Keratinocyte (primary cell): ENCODE measurements around the gene ABCG1. TPM values are rescaled to one million over a fixed set of nuclear protein-coding genes. Genes with fewer than 3 reads are reported as not detected.

Source experiments
- DNase-seq: peaks from one replicate; pipeline ENCODE4 v3.0.0-alpha.2; 2011; ENCODE audit warnings: low read depth, missing footprints, low spot score
- FAIRE-seq: peaks from 2 replicates; lab custom pipeline; 2011; peaks lifted over from hg19 to GRCh38; lab: Jason Lieb, UNC
- H2AFZ ChIP-seq: 2 replicates; pipeline ENCODE4 v1.6.0; 2012; ENCODE audit warnings: low read length, control low read depth, inconsistent platforms; ENCODE audit not compliant: control insufficient read depth
- H3K27ac ChIP-seq: 2 replicates; pipeline ENCODE4 v1.5.1; 2011; ENCODE audit warnings: low read length; ENCODE audit not compliant: control insufficient read depth, insufficient read depth
- H3K27me3 ChIP-seq: 3 replicates; pipeline ENCODE4 v1.6.0; 2011; ENCODE audit warnings: low read length; ENCODE audit not compliant: control insufficient read depth, insufficient read depth; ENCODE audit errors: extremely low read depth
- H3K36me3 ChIP-seq, 2 experiments: 2 replicates in 1 of 2; 3 replicates in 1 of 2; pipeline ENCODE4 v1.5.1; 2011; ENCODE audit warnings: low read length in 2 of 2, mild to moderate bottlenecking in 1 of 2; ENCODE audit not compliant: control insufficient read depth in 2 of 2, insufficient read depth in 2 of 2; ENCODE audit errors: extremely low read depth in 1 of 2
- H3K4me1 ChIP-seq: 3 replicates; pipeline ENCODE4 v1.5.1; 2011; ENCODE audit warnings: low read length; ENCODE audit not compliant: control insufficient read depth, insufficient read depth; ENCODE audit errors: extremely low read depth
- H3K4me2 ChIP-seq: 3 replicates; pipeline ENCODE4 v1.6.0; 2011; ENCODE audit warnings: low read depth, low read length; ENCODE audit not compliant: control insufficient read depth, insufficient read depth; ENCODE audit errors: extremely low read depth
- H3K4me3 ChIP-seq, 3 experiments: fragments of 200-600 bp in 1 of 3; sonication (generic) in 1 of 3; 2 replicates in 2 of 3; 3 replicates in 1 of 3; pipeline ENCODE4 v1.5.1; 2011 to 2016; ENCODE audit warnings: low read length in 3 of 3, mild to moderate bottlenecking in 3 of 3, control low read depth in 2 of 3, inconsistent platforms in 1 of 3, low read depth in 1 of 3, mixed read lengths in 1 of 3, mixed run types in 1 of 3, moderate library complexity in 1 of 3; ENCODE audit not compliant: control insufficient read depth in 2 of 3, insufficient read depth in 2 of 3; ENCODE audit errors: extremely low read depth in 1 of 3
- H3K79me2 ChIP-seq: 2 replicates; pipeline ENCODE4 v1.6.0; 2012; ENCODE audit warnings: low read length; ENCODE audit not compliant: control insufficient read depth, insufficient read depth
- H3K9ac ChIP-seq: 3 replicates; pipeline ENCODE4 v1.6.0; 2011; ENCODE audit warnings: low read length; ENCODE audit not compliant: control insufficient read depth, insufficient read depth; ENCODE audit errors: extremely low read depth
- H3K9me1 ChIP-seq: 3 replicates; pipeline ENCODE4 v1.6.0; 2011; ENCODE audit warnings: low read length; ENCODE audit not compliant: control insufficient read depth, insufficient read depth; ENCODE audit errors: extremely low read depth
- H3K9me3 ChIP-seq: 2 replicates; pipeline ENCODE4 v1.5.1; 2012; ENCODE audit warnings: low read depth, low read length; ENCODE audit not compliant: control insufficient read depth
- H4K20me1 ChIP-seq: 3 replicates; pipeline ENCODE4 v1.6.0; 2011; ENCODE audit warnings: low read length; ENCODE audit not compliant: control insufficient read depth, insufficient read depth; ENCODE audit errors: extremely low read depth
- EZH2 ChIP-seq: IDR thresholded peaks from one replicate; pipeline ENCODE4 v1.6.1; 2012; ENCODE audit warnings: inconsistent platforms, mild to moderate bottlenecking, low read length, moderate library complexity
- dilution Hi-C: fragments of 300-500 bp; cut with MboI; formaldehyde crosslinking; loops from one replicate; pipeline ENCODE4 v1.7.0; 2020; ENCODE audit warnings: low sequenced_read_pairs; ENCODE audit not compliant: extremely low pct_ligation_motif_present
- polyA plus RNA-seq, 5 experiments: library from polyadenylated mRNA; depleted of rRNA in 3 of 5; stranded (reverse) in 3 of 5; stranded (forward) in 1 of 5; unstranded in 1 of 5; fragments of >200 nt; gene quantifications; 1 replicate in 1 of 5; 2 replicates in 3 of 5; 3 replicates in 1 of 5; pipeline versions ENCODE4 v1.2.1 to v1.2.3, GENCODE V29; 2011 to 2012; ENCODE audit warnings: missing spikeins in 2 of 5, low read depth in 1 of 5, low replicate concordance in 1 of 5
- TF ChIP-seq, protein P1 (sequence below), 3 experiments: IDR thresholded peaks in 1 of 3; conservative IDR thresholded peaks in 1 of 3; optimal IDR thresholded peaks in 1 of 3; 2 replicates in 2 of 3; 3 replicates in 1 of 3; pipeline versions ENCODE3 to v1.5.1; 2011; ENCODE audit warnings: low read length in 3 of 3, mild to moderate bottlenecking in 3 of 3, moderate library complexity in 2 of 3, control low read depth in 1 of 3, inconsistent platforms in 1 of 3; ENCODE audit not compliant: insufficient read depth in 2 of 3; ENCODE audit errors: extremely low read depth in 1 of 3

Gene ABCG1
- polyA plus RNA-seq, 1 donor (not counting 4 experiments of a cell fraction or from before 2014, with no cell fraction given), result 3.3 TPM

DNA sequence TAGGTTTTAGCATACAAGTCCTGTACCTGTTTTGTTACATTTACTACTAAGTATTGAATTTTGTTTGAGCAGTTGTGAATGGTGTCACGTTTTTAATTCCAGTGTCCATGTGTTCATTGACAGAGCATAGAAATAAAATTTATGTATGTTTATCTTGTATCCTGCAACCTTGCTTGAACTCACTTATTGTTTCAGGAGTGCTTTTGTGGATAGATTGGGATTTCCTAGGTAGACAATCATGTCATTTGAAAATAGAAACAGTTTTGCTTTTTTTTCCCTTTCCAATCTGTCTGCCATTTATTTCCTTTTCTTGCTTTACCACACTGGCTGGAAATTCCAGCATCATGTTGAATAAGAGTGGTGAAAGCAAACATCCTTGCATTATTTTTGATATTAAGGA is 15.0 kb upstream of the ABCG1 start:
- Histone ChIP-seq H3K4me3 (no peak overlapping the region), H3K27me3 (peaks cover 3% of the 10 kb centered on the region), H3K9ac (no peak overlapping the region), H2AFZ (no peak overlapping the region), H3K9me3 (no peaks in the 10 kb centered on the region), H3K4me2 (no peak overlapping the region), H3K9me1 (no peaks in the 10 kb centered on the region), H3K79me2 (no peaks in the 10 kb centered on the region), H3K36me3 (no peaks in the 10 kb centered on the region), H3K27ac (no peak overlapping the region), H4K20me1 (no peaks in the 10 kb centered on the region), H3K4me1 (peaks cover 29% of the 10 kb centered on the region)
- TF ChIP-seq, protein P1, sequence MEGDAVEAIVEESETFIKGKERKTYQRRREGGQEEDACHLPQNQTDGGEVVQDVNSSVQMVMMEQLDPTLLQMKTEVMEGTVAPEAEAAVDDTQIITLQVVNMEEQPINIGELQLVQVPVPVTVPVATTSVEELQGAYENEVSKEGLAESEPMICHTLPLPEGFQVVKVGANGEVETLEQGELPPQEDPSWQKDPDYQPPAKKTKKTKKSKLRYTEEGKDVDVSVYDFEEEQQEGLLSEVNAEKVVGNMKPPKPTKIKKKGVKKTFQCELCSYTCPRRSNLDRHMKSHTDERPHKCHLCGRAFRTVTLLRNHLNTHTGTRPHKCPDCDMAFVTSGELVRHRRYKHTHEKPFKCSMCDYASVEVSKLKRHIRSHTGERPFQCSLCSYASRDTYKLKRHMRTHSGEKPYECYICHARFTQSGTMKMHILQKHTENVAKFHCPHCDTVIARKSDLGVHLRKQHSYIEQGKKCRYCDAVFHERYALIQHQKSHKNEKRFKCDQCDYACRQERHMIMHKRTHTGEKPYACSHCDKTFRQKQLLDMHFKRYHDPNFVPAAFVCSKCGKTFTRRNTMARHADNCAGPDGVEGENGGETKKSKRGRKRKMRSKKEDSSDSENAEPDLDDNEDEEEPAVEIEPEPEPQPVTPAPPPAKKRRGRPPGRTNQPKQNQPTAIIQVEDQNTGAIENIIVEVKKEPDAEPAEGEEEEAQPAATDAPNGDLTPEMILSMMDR (optimal IDR thresholded peaks at IDR 0.05 in 1 of 3, IDR thresholded peaks at IDR 0.05 in 1 of 3, conservative IDR thresholded peaks at IDR 0.05 in 1 of 3; ENCODE audit: extremely low read depth in 1 of 3, insufficient read depth in 2 of 3, low read length in 3 of 3), result no peak
- no peak for TF ChIP-seq EZH2
- FAIRE-seq (no peak), DNase-seq (no peak)
- dilution Hi-C loops, result no loop called here

- Histone ChIP-seq H3K79me2 (no peaks in the 10 kb centered on the region), H3K4me1 (no peaks in the 10 kb centered on the region), H4K20me1 (no peaks in the 10 kb centered on the region), H3K27ac (no peak overlapping the region), H3K27me3 (peaks cover 5% of the 10 kb centered on the region), H3K9me1 (no peaks in the 10 kb centered on the region), H3K9me3 (no peaks in the 10 kb centered on the region), H3K9ac (no peak overlapping the region), H2AFZ (no peak overlapping the region), H3K4me3 (no peak overlapping the region), H3K4me2 (no peak overlapping the region), H3K36me3 (no peaks in the 10 kb centered on the region)
- dilution Hi-C loops, result no loop called here
- DNase-seq, result no peak
- FAIRE-seq, result no peak
- no peak for TF ChIP-seq EZH2
- TF ChIP-seq, protein P1 (optimal IDR thresholded peaks at IDR 0.05 in 1 of 3, IDR thresholded peaks at IDR 0.05 in 1 of 3, conservative IDR thresholded peaks at IDR 0.05 in 1 of 3; ENCODE audit: extremely low read depth in 1 of 3, insufficient read depth in 2 of 3, low read length in 3 of 3), result no peak
Observed at GRCh38 chr21:42207426-42207825, 11.5 kb upstream of the ABCG1 start.
